Endothelial cell of umbilical vein (primary cell): ENCODE results near the gene LRRC8B. TPM values are rescaled to one million over a fixed set of nuclear protein-coding genes. Genes with fewer than 3 reads are reported as not detected.

Experiments
- BruUV-seq: library from RNA; stranded (reverse); fragments of 400-500 nt; replicated peaks from 2 replicates; lab custom pipeline; 2021; lab: Mats Ljungman, UMichigan
- CTCF ChIA-PET: fragments of 300-600, 350-600 bp; sonication (Branson Sonifier 250); formaldehyde crosslinking; loops from one replicate; lab custom pipeline; 2021; ENCODE audit warnings: antibody characterized with exemption, inconsistent platforms; lab: Charles Lee
- POLR2A ChIA-PET: fragments of 300-600, 350-600 bp; sonication (Branson Sonifier 250); formaldehyde crosslinking; loops from one replicate; lab custom pipeline; 2021; ENCODE audit warnings: antibody characterized with exemption, inconsistent platforms; lab: Charles Lee
- DNase-seq: peaks from one replicate; pipeline ENCODE4 v3.0.0-alpha.2; 2011; ENCODE audit warnings: low read depth, low spot score
- FAIRE-seq: peaks from 2 replicates; lab custom pipeline; 2011; peaks lifted over from hg19 to GRCh38; lab: Jason Lieb, UNC
- H2AFZ ChIP-seq: 2 replicates; pipeline ENCODE4 v1.6.0; 2012; ENCODE audit warnings: low read depth, low read length, control low read depth, inconsistent platforms
- H3K27ac ChIP-seq: 2 replicates; pipeline ENCODE4 v1.5.1; 2011; ENCODE audit warnings: low read depth, mild to moderate bottlenecking, control low read depth, low read length, moderate library complexity; ENCODE audit not compliant: insufficient read depth
- H3K27me3 ChIP-seq, 2 experiments: 2 replicates each; pipeline versions ENCODE4 v1.6.0 to v1.6.1; 2011; ENCODE audit warnings: low read length in 2 of 2, mixed read lengths in 1 of 2; ENCODE audit not compliant: control insufficient read depth in 2 of 2, insufficient read depth in 2 of 2
- H3K36me3 ChIP-seq, 2 experiments: 2 replicates in 1 of 2; 3 replicates in 1 of 2; pipeline ENCODE4 v1.5.1; 2011; ENCODE audit warnings: low read length in 2 of 2, mild to moderate bottlenecking in 1 of 2, moderate library complexity in 1 of 2; ENCODE audit not compliant: control insufficient read depth in 2 of 2, insufficient read depth in 2 of 2; ENCODE audit errors: extremely low read depth in 1 of 2
- H3K4me1 ChIP-seq: 3 replicates; pipeline ENCODE4 v1.5.1; 2011; ENCODE audit warnings: mild to moderate bottlenecking, low read length; ENCODE audit not compliant: control insufficient read depth, insufficient read depth; ENCODE audit errors: extremely low read depth
- H3K4me2 ChIP-seq: 2 replicates; pipeline ENCODE4 v1.6.1; 2011; ENCODE audit warnings: low read length, control low read depth, mixed read lengths; ENCODE audit not compliant: insufficient read depth
- H3K4me3 ChIP-seq, 3 experiments: fragments of 200-600 bp in 1 of 3; sonication (generic), shearing (Covaris generic) in 1 of 3; replicated peaks in 1 of 3; 2 replicates each; pipeline ENCODE4 v1.5.1; 2011 to 2016; ENCODE audit warnings: control low read depth in 3 of 3, low read length in 3 of 3, mild to moderate bottlenecking in 2 of 3, inconsistent platforms in 1 of 3, low read depth in 1 of 3, moderate library complexity in 1 of 3; ENCODE audit not compliant: insufficient read depth in 1 of 3
- H3K79me2 ChIP-seq: 2 replicates; pipeline ENCODE4 v1.6.0; 2012; ENCODE audit warnings: low read length, inconsistent platforms; ENCODE audit not compliant: control insufficient read depth, insufficient read depth
- H3K9ac ChIP-seq: replicated peaks from 2 replicates; pipeline ENCODE3; 2011; ENCODE audit warnings: low read length, control low read depth; ENCODE audit not compliant: insufficient read depth; ENCODE audit errors: extremely low read depth
- H3K9me1 ChIP-seq: replicated peaks from 3 replicates; pipeline ENCODE4 v1.6.0; 2011; ENCODE audit warnings: mild to moderate bottlenecking, low read length; ENCODE audit not compliant: control insufficient read depth, insufficient read depth; ENCODE audit errors: extremely low read depth
- H3K9me3 ChIP-seq: replicated peaks from 2 replicates; pipeline ENCODE4 v1.5.1; 2012; ENCODE audit warnings: low read length, inconsistent platforms; ENCODE audit not compliant: control insufficient read depth, insufficient read depth
- H4K20me1 ChIP-seq: replicated peaks from 2 replicates; pipeline ENCODE3; 2011; ENCODE audit warnings: mild to moderate bottlenecking, low read length; ENCODE audit not compliant: control insufficient read depth, insufficient read depth; ENCODE audit errors: extremely low read depth
- CTCF ChIP-seq, 2 donors: IDR thresholded peaks; 1 replicate in 1 of 2; 2 replicates in 1 of 2; pipeline ENCODE4 v1.5.1; 2011; ENCODE audit warnings: low read length in 2 of 2, mild to moderate bottlenecking in 2 of 2, moderate library complexity in 2 of 2, control low read depth in 1 of 2, inconsistent platforms in 1 of 2, low read depth in 1 of 2; ENCODE audit not compliant: insufficient read depth in 1 of 2; ENCODE audit errors: extremely low read depth in 1 of 2
- EZH2 ChIP-seq: IDR thresholded peaks from 2 replicates; pipeline ENCODE4 v1.6.1; 2012; ENCODE audit warnings: borderline replicate concordance, low read depth, mild to moderate bottlenecking, moderate library complexity, low read length, inconsistent platforms; ENCODE audit not compliant: severe bottlenecking
- FOS ChIP-seq: IDR thresholded peaks from 2 replicates; pipeline ENCODE4 v1.6.1; 2011; ENCODE audit warnings: mild to moderate bottlenecking, low read length, moderate library complexity, borderline replicate concordance; ENCODE audit not compliant: insufficient read depth
- GATA2 ChIP-seq: IDR thresholded peaks from 2 replicates; pipeline ENCODE4 v1.7.0; 2011; ENCODE audit warnings: low read depth, mild to moderate bottlenecking, moderate library complexity, mixed read lengths, low read length; ENCODE audit not compliant: insufficient read length, insufficient read depth
- JUN ChIP-seq: IDR thresholded peaks from 2 replicates; pipeline ENCODE4 v1.6.1; 2011; ENCODE audit warnings: borderline replicate concordance, low read depth; ENCODE audit not compliant: insufficient read length, insufficient read depth
- MAX ChIP-seq: IDR thresholded peaks from 2 replicates; pipeline ENCODE4 v1.6.1; 2011; ENCODE audit not compliant: insufficient read depth, insufficient read length
- MYC ChIP-seq: IDR thresholded peaks from one replicate; pipeline ENCODE4 v1.6.1; 2011; ENCODE audit warnings: mild to moderate bottlenecking, low read depth, low read length
- POLR2A ChIP-seq: IDR thresholded peaks from 2 replicates; pipeline ENCODE4 v1.6.1; 2012; ENCODE audit warnings: low read depth, mild to moderate bottlenecking, control low read depth, low read length
- POLR2AphosphoS5 ChIP-seq: IDR thresholded peaks from 2 replicates; pipeline ENCODE4 v1.6.1; 2012; ENCODE audit warnings: low read depth, mild to moderate bottlenecking, control low read depth, low read length, moderate library complexity; ENCODE audit not compliant: insufficient read depth
- dilution Hi-C: fragments of 300-500 bp; cut with MboI; formaldehyde crosslinking; loops from one replicate; pipeline ENCODE4 v1.15.0; 2019; ENCODE audit warnings: low sequenced_read_pairs; ENCODE audit not compliant: extremely low pct_ligation_motif_present
- intact Hi-C: fragments of 100-400 bp; cut with micrococcal nuclease; formaldehyde crosslinking; loops from one replicate; pipeline ENCODE4 v1.10.0; 2022
- polyA plus RNA-seq, 4 experiments: library from polyadenylated mRNA; depleted of rRNA in 3 of 4; stranded (reverse) in 3 of 4; unstranded in 1 of 4; fragments of >200 nt; gene quantifications; 2 replicates each; pipeline versions ENCODE4 v1.2.1 to v1.2.3, GENCODE V29; 2011 to 2012; ENCODE audit warnings: missing spikeins in 1 of 4
- total RNA-seq: library from RNA; stranded (reverse); gene quantifications from 2 replicates; pipeline ENCODE4 v1.2.3, GENCODE V29; 2021

LRRC8B gene
- total and polyA plus RNA-seq, 2 donors (not counting 3 experiments of a cell fraction or from before 2014, with no cell fraction given) = 15.2 to 15.8 TPM

- ChIA-PET POLR2A (no interaction called here), CTCF (interaction anchor here (1.3 kb wide), 2 partner anchors 12 to 119 kb away, joined by 3 to 6 read pairs; partner anchors contain the start of gene LRRC8C)
- H3K9me3 ChIP-seq = peaks cover 2% of the 10 kb centered on the region
- DNase-seq (no peak), FAIRE-seq (no peak)
- peaks cover 25% of the 10 kb centered on the region for H3K4me1 ChIP-seq
- H3K27ac ChIP-seq = no peak overlapping the region
- BruUV-seq = no TSS peak
- H3K36me3 ChIP-seq = peaks cover 0 to 2% of the 10 kb centered on the region in 2 experiments
- H2AFZ ChIP-seq = no peak overlapping the region
- peaks cover 97% of the 10 kb centered on the region for H3K79me2 ChIP-seq
- dilution Hi-C loops = no loop called here
- H3K9me1 ChIP-seq = no peaks in the 10 kb centered on the region
- TF ChIP-seq CTCF (IDR thresholded peaks at IDR 0.05; ENCODE audit: extremely low read depth in 1 of 2, insufficient read depth in 1 of 2, low read depth in 1 of 2, low read length in 2 of 2) (no peak), MYC (no peak), POLR2A (no peak), MAX (no peak), FOS (no peak), EZH2 (no peak), POLR2AphosphoS5 (no peak), JUN (no peak), GATA2 (no peak)
- H3K9ac ChIP-seq = no peak overlapping the region
- H3K4me3 ChIP-seq = no peak overlapping the region
- H3K27me3 ChIP-seq = no peaks in the 10 kb centered on the region
- H4K20me1 ChIP-seq = peaks cover 20% of the 10 kb centered on the region
- H3K4me2 ChIP-seq = peak overlapping the region; percentile 70
- intact Hi-C loops = no loop called here
Observed at GRCh38 chr1:89644119-89644814, 119.6 kb downstream of the LRRC8B start.
